Measurements from ENCODE around the gene SCAMP3. TPM values are rescaled to one million over a fixed set of nuclear protein-coding genes. Genes with fewer than 3 reads are reported as not detected.

The SCAMP3 gene
- polyA plus RNA-seq, 1 donor (not counting 4 experiments of a cell fraction or from before 2014, with no cell fraction given), result 72.1 TPM

- H2AFZ ChIP-seq (ENCODE audit: control insufficient read depth, low read length), result peak within 1 kb of the TSS; percentile 87
- H3K4me1 ChIP-seq (ENCODE audit: control insufficient read depth, extremely low read depth, insufficient read depth, low read length), result peaks cover 19% of the 10 kb centered on the region
- peaks cover 6% of the 10 kb centered on the region for H3K79me2 ChIP-seq (ENCODE audit: control insufficient read depth, insufficient read depth, low read length)
- H3K4me3 ChIP-seq (ENCODE audit: control insufficient read depth in 2 of 3, extremely low read depth in 1 of 3, insufficient read depth in 2 of 3, low read depth in 1 of 3, low read length in 3 of 3), result peak within 1 kb of the TSS; percentile 66 to 82 (median 73)
- no peak for FAIRE-seq
- no peaks in the 10 kb centered on the region for H3K9me1 ChIP-seq (ENCODE audit: control insufficient read depth, extremely low read depth, insufficient read depth, low read length)
- peak within 1 kb of the TSS; percentile 68 for H3K9ac ChIP-seq (ENCODE audit: control insufficient read depth, extremely low read depth, insufficient read depth, low read length)
- peak within 1 kb of the TSS; percentile 90 for H3K4me2 ChIP-seq (ENCODE audit: control insufficient read depth, extremely low read depth, insufficient read depth, low read depth, low read length)
- dilution Hi-C loops (cut with MboI; ENCODE audit: extremely low pct_ligation_motif_present, low sequenced_read_pairs), result no loop called here
- DNase-seq (ENCODE audit: low read depth, low spot score), result peak; percentile 84
- TF ChIP-seq EZH2 (IDR thresholded peaks at IDR 0.05; ENCODE audit: low read length) (no peak), CTCF (optimal IDR thresholded peaks at IDR 0.05 in 1 of 3, IDR thresholded peaks at IDR 0.05 in 1 of 3, conservative IDR thresholded peaks at IDR 0.05 in 1 of 3; ENCODE audit: extremely low read depth in 1 of 3, insufficient read depth in 2 of 3, low read length in 3 of 3) (peak in 2 of 3 experiments; percentile 35 to 71)
- no peaks in the 10 kb centered on the region for H4K20me1 ChIP-seq (ENCODE audit: control insufficient read depth, extremely low read depth, insufficient read depth, low read length)
- no peaks in the 10 kb centered on the region for H3K36me3 ChIP-seq (ENCODE audit: control insufficient read depth in 2 of 2, extremely low read depth in 1 of 2, insufficient read depth in 2 of 2, low read length in 2 of 2)
- H3K27ac ChIP-seq (ENCODE audit: control insufficient read depth, insufficient read depth, low read length), result peak within 1 kb of the TSS; percentile 14
- H3K9me3 ChIP-seq (ENCODE audit: control insufficient read depth, low read depth, low read length), result no peaks in the 10 kb centered on the region
- no peaks in the 10 kb centered on the region for H3K27me3 ChIP-seq (ENCODE audit: control insufficient read depth, extremely low read depth, insufficient read depth, low read length)
Observed at GRCh38 chr1:155277070-155277901, 15.1 kb upstream of the SCAMP3 start, which contains the start of gene HCN3. Gene HCN3, plus strand, starts transcription at chr1:155277463. Its CDS starts 128 bp downstream, at chr1:155277591.

- FAIRE-seq, result no peak
- Histone ChIP-seq H3K79me2 (ENCODE audit: control insufficient read depth, insufficient read depth, low read length) (peaks cover 34% of the 10 kb centered on the region), H3K4me1 (ENCODE audit: control insufficient read depth, extremely low read depth, insufficient read depth, low read length) (peaks cover 22% of the 10 kb centered on the region), H3K9me3 (ENCODE audit: control insufficient read depth, low read depth, low read length) (no peaks in the 10 kb centered on the region), H3K9ac (ENCODE audit: control insufficient read depth, extremely low read depth, insufficient read depth, low read length) (peak within 1 kb of the TSS; percentile 74), H3K9me1 (ENCODE audit: control insufficient read depth, extremely low read depth, insufficient read depth, low read length) (no peaks in the 10 kb centered on the region), H4K20me1 (ENCODE audit: control insufficient read depth, extremely low read depth, insufficient read depth, low read length) (peaks cover 3% of the 10 kb centered on the region), H3K27ac (ENCODE audit: control insufficient read depth, insufficient read depth, low read length) (peak within 1 kb of the TSS; percentile 51), H3K36me3 (ENCODE audit: control insufficient read depth in 2 of 2, extremely low read depth in 1 of 2, insufficient read depth in 2 of 2, low read length in 2 of 2) (peaks cover 14 to 24% of the 10 kb centered on the region in 2 experiments), H3K4me3 (ENCODE audit: control insufficient read depth in 2 of 3, extremely low read depth in 1 of 3, insufficient read depth in 2 of 3, low read depth in 1 of 3, low read length in 3 of 3) (peak within 1 kb of the TSS; percentile 86 to 98 (median 93)), H3K27me3 (ENCODE audit: control insufficient read depth, extremely low read depth, insufficient read depth, low read length) (no peaks in the 10 kb centered on the region), H2AFZ (ENCODE audit: control insufficient read depth, low read length) (peak within 1 kb of the TSS; percentile 91), H3K4me2 (ENCODE audit: control insufficient read depth, extremely low read depth, insufficient read depth, low read depth, low read length) (peak within 1 kb of the TSS; percentile 96)
- dilution Hi-C loops (cut with MboI; ENCODE audit: extremely low pct_ligation_motif_present, low sequenced_read_pairs), result no loop called here
- peak in 1 of 3 experiments; percentile 16 for TF ChIP-seq CTCF (optimal IDR thresholded peaks at IDR 0.05 in 1 of 3, IDR thresholded peaks at IDR 0.05 in 1 of 3, conservative IDR thresholded peaks at IDR 0.05 in 1 of 3; ENCODE audit: extremely low read depth in 1 of 3, insufficient read depth in 2 of 3, low read length in 3 of 3)
- TF ChIP-seq EZH2 (IDR thresholded peaks at IDR 0.05; ENCODE audit: low read length), result no peak
- peak; percentile 78 for DNase-seq (ENCODE audit: low read depth, low spot score)
Observed at GRCh38 chr1:155273343-155274245, 11.4 kb upstream of the SCAMP3 start, which contains the start of gene CLK2. Gene CLK2, minus strand, starts transcription at chr1:155273504. Its CDS starts 2,527 bp downstream, at chr1:155270977.

All from keratinocyte (primary cell).